Thyroid gland (tissue), 4 donors: ENCODE results near the gene GP9. TPM values are rescaled to one million over a fixed set of nuclear protein-coding genes. Genes with fewer than 3 reads are reported as not detected.
"Not testable (repeated sequence)": the region's sequence is repeated elsewhere in the genome, so short reads cannot be mapped to it uniquely, and the experiment has no call there.

ENCODE experiments used
- DNase-seq, 2 donors: peaks; one replicate each; pipeline ENCODE4 v3.0.0-alpha.2; 2019
- H3K27ac ChIP-seq, 3 donors: fragments of 200-600 bp; sonication (generic); 1 replicate in 2 of 3; 2 replicates in 1 of 3; pipeline ENCODE4 v1.5.1; 2016 to 2019; ENCODE audit warnings: mild to moderate bottlenecking in 1 of 3, moderate library complexity in 1 of 3
- H3K27me3 ChIP-seq: fragments of 200-600 bp; sonication (generic); one replicate; pipeline ENCODE4 v1.5.1; 2019
- H3K36me3 ChIP-seq, 2 donors: fragments of 200-600 bp; sonication (generic); one replicate each; pipeline ENCODE4 v1.5.1; 2016 to 2019
- H3K4me1 ChIP-seq, 2 donors: fragments of 200-600 bp; sonication (generic); one replicate each; pipeline ENCODE4 v1.5.1; 2017 to 2019
- H3K4me3 ChIP-seq, 3 donors: fragments of 200-600 bp; sonication (generic); replicated peaks in 1 of 3; 1 replicate in 2 of 3; 2 replicates in 1 of 3; pipeline ENCODE4 v1.5.1; 2016; ENCODE audit warnings: mild to moderate bottlenecking in 1 of 3
- H3K9me3 ChIP-seq: fragments of 200-600 bp; sonication (generic); one replicate; pipeline ENCODE4 v1.5.1; 2017
- CTCF ChIP-seq, 6 experiments: fragments of 200-600 bp in 3 of 6; fragments of 450-650 bp in 3 of 6; sonication (generic) in 3 of 6; IDR thresholded peaks; one replicate each; pipeline ENCODE4 v1.5.1; 2016 to 2019; ENCODE audit warnings: antibody characterized with exemption in 6 of 6, mild to moderate bottlenecking in 2 of 6, inconsistent platforms in 1 of 6, moderate library complexity in 1 of 6
- POLR2A ChIP-seq, 2 donors: fragments of 450-650 bp; IDR thresholded peaks; one replicate each; pipeline ENCODE4 v1.6.1; 2017; ENCODE audit warnings: antibody characterized with exemption in 2 of 2, mild to moderate bottlenecking in 2 of 2, moderate library complexity in 1 of 2
- WGBS, 2 donors: methylation state at CpG; one replicate each; pipeline ENCODE4 v1.1.5; 2017; 5-methylcytosine and 5-hydroxymethylcytosine counted together
- intact Hi-C: fragments of 100-400 bp; cut with DNase I; formaldehyde crosslinking; loops from one replicate; pipeline ENCODE4 v1.15.1; 2023
- total RNA-seq, 4 donors: library from RNA; depleted of rRNA; stranded (reverse); fragments of >200 nt; gene quantifications; one replicate each; pipeline ENCODE4 v1.2.3, GENCODE V29; 2016

The GP9 gene
- total RNA-seq, 4 donors from 2014 or later = not detected

GRCh38 chr3:129106866-129107565 is 46.4 kb downstream of the GP9 start:
- Histone ChIP-seq H3K36me3 (no peaks in the 10 kb centered on the region), H3K27me3 (no peaks in the 10 kb centered on the region), H3K4me1 (peaks cover 21 to 68% of the 10 kb centered on the region in 2 donors), H3K27ac (no peak overlapping the region), H3K4me3 (no peak overlapping the region), H3K9me3 (no peaks in the 10 kb centered on the region)
- TF ChIP-seq POLR2A (IDR thresholded peaks at IDR 0.05) (no peak), CTCF (IDR thresholded peaks at IDR 0.05) (no peak)
- intact Hi-C loops = no loop called here
- peak; percentile 48 to 59 for DNase-seq
- 63 to 73% methylated on average over 15 to 16 of the region's 19 CpGs for WGBS, 2 donors

GRCh38 chr3:129107793-129108192 is 47.2 kb downstream of the GP9 start:
- 70 to 82% methylated on average over 8 of the region's 8 CpGs for WGBS, 2 donors
- H3K36me3 ChIP-seq = no peaks in the 10 kb centered on the region

GRCh38 chr3:129111076-129111780 is 50.6 kb downstream of the GP9 start:
- H3K9me3 ChIP-seq, intact Hi-C loops, H3K4me3 ChIP-seq, H3K36me3 ChIP-seq, H3K27me3 ChIP-seq: not testable (repeated sequence)
- peaks cover 21 to 71% of the 10 kb centered on the region in 2 donors for H3K4me1 ChIP-seq
- DNase-seq = peak; percentile 68 to 74
- H3K27ac ChIP-seq = peak overlapping the region; percentile 11 to 85 (median 66)
- WGBS, 2 donors = 84% methylated on average over 10 of the region's 10 CpGs

More at GRCh38 chr3:129107793-129108192, 47.2 kb downstream of the GP9 start:
- H3K27ac ChIP-seq = no peak overlapping the region
- intact Hi-C loops = no loop called here
- TF ChIP-seq POLR2A (IDR thresholded peaks at IDR 0.05) (no peak), CTCF (IDR thresholded peaks at IDR 0.05) (no peak)
- no peak overlapping the region for H3K4me3 ChIP-seq
- no peak for DNase-seq
- H3K9me3 ChIP-seq = no peaks in the 10 kb centered on the region
- peaks cover 29 to 75% of the 10 kb centered on the region in 2 donors for H3K4me1 ChIP-seq
- H3K27me3 ChIP-seq = no peaks in the 10 kb centered on the region

Other genes with a start within 250 kb of the GP9 start
- 10 to 100 TPM; 38.4 to 78.8 (median 61.0) TPM for gene ACAD9, start 181.2 kb upstream of the GP9 start, total RNA-seq
- 1 to 10 TPM in 1 of 4 donors, under 1 TPM in 3; 0.40 to 2.5 (median 0.57) TPM for gene CFAP92, start 66.7 kb upstream of the GP9 start, total RNA-seq
- gene EFCC1, start 59.5 kb upstream of the GP9 start, total RNA-seq = 10 to 100 TPM in 2 of 4 donors, 1 to 10 TPM in 2; 3.6 to 16.8 (median 9.9) TPM
- gene RAB43, start 61.0 kb downstream of the GP9 start, total RNA-seq = 10 to 100 TPM; 22.8 to 34.4 (median 26.1) TPM
- gene ISY1, start 100.3 kb downstream of the GP9 start, total RNA-seq = 10 to 100 TPM; 15.8 to 31.8 (median 20.2) TPM
- 100 to 1,000 TPM; 390 to 480 (median 421) TPM for gene CNBP, start 123.1 kb downstream of the GP9 start, total RNA-seq
- 100 to 1,000 TPM in 3 of 4 donors, 10 to 100 TPM in 1; 95.8 to 195 (median 159) TPM for gene COPG1, start 188.8 kb downstream of the GP9 start, total RNA-seq
- gene HMCES, start 218.1 kb downstream of the GP9 start, total RNA-seq = 10 to 100 TPM; 23.7 to 30.9 (median 26.0) TPM